Umbilical cord (tissue), 2 donors: ENCODE data around the gene EIF4G1. TPM values are rescaled to one million over a fixed set of nuclear protein-coding genes. Genes with fewer than 3 reads are reported as not detected.
"Not testable (repeated sequence)": the region's sequence is repeated elsewhere in the genome, so short reads cannot be mapped to it uniquely, and the experiment has no call there.

Source experiments
- DNase-seq: peaks from one replicate; pipeline ENCODE4 v3.0.0-alpha.2; 2015; ENCODE audit warnings: low spot score
- total RNA-seq: library from RNA; depleted of rRNA; stranded (reverse); fragments of >200 nt; gene quantifications from one replicate; pipeline ENCODE4 v1.2.3, GENCODE V29; 2014; ENCODE audit warnings: low replicate concordance; ENCODE audit not compliant: insufficient read depth

Gene EIF4G1
- total RNA-seq, 1 donor from 2014 or later: 89.6 TPM

DNA sequence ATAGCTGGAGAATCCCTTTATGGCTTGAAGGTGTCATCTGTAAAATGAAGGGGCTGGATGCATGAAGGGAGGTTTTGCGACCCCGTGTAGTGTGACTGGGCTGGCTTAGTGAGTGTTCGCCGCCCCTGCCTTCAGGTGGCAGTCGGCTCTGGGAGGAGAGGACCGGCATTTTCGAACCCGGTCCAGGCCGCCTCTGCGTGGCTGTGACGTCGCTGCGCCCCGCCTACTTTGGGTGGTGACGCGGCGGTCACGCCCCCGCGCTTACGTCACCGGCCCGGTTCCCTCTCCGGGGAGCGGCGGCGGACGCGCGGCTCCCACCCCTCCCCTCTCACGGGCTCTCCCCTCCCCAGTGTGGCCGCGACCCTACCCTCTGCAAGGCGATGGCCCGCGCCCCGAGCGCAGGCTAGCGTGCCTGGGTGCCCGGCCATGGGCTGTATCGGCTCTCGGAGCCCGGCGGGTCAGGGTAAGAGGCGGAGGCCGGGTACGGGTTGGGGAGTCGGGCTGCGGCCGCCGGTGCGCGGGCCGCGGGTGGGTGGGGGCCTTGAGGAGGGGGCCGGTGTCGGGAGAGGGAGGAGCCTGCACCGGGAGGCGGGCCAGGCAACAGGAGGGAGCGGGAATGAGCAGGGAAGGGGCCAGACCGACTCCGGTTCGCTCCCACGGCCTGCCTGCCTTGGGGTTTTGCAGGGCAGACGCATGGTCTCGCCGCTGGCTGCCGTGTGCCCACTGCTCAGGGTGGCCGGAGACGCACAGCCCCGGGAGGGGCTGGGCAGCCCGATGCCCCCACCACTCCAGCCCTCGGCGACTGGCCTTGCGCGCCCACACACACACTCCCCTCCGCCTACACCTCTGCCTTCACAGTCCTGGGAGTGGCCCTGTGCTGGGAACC lies 21.5 kb downstream of the EIF4G1 start:
- peak; percentile 79 for DNase-seq

DNA sequence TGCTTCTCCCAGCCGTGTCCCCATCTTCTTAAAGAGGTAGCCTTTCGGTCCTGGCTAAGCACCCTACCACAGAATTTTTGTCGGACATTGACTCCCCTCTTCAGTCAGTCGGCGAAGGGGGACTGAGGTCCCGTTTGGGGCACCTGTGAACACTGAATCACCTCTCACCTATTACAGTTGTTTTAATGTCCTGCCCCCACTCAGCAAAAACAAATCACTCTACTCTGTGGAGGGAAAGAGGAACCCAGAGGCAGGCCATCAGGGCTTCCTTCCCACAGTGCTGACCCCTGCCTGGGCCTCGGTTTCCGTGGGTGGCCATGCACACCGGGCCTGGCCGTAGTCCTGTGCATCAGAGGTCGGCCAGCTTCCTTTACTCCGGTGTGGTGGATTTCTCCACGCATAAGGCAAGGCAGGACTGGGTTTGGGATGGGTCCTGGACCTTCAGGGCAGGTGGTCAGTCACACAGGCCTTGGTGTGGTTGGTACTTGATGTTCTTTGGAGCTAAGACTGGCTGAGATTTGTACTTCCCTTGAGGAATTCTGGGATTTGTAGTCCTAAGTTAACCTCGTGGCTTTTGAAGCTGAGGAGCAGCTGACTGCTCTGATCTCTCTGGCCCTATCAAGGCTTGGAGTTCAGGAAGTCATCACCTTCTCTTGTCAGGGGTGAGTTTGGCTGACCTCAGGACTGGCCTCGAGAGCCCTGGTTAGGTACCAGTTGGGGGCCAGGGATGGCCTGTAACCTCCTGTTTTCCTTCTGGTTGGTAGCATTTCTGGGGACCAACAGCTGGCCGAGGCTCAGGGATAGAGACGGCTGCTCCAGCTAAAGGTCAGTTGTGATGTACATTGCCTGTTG lies 22.4 kb downstream of the EIF4G1 start:
- DNase-seq: peak; percentile 83

DNA sequence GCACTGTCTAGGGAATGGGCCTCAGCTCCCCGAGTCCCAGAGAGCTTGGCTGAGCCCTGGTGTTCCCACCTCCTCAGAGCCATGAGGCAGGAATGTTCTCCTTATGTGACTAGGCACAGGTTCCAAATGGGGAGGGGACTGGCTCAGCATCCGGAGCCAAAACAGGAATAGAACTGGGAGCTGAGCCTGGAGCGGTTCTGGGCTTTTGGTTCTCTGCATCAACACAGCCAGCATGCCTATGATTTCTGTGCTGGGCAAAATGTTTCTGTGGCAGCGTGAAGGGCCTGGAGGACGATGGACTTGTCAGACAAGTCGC lies 23.0 kb downstream of the EIF4G1 start, which contains the start of gene FAM131A:
Gene FAM131A, plus strand, starts transcription at position 202 of the 316 bp plus-strand sequence. Its CDS starts 31 bp downstream, at position 233.
- DNase-seq: peak; percentile 61

DNA sequence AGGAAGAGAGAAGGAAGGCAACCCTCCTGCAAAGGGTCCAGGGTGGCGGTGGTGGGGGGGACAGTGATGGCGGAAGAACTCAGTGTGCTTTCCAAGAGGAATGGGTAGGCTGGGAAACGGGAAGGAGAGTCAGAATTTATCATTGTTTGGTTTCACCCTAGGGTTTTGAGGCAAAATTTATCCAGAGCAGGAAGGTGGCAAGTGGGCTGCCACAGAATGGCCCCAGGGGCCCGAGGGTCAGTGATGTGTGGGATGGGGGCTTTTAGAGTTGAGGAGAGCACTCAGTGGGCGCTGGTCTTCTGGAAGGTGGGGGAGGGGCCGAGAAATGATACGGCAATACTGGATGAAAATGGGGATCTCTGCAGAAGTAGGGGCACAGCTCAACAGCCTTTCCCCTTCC lies 23.6 kb downstream of the EIF4G1 start:
- DNase-seq: no peak

DNA sequence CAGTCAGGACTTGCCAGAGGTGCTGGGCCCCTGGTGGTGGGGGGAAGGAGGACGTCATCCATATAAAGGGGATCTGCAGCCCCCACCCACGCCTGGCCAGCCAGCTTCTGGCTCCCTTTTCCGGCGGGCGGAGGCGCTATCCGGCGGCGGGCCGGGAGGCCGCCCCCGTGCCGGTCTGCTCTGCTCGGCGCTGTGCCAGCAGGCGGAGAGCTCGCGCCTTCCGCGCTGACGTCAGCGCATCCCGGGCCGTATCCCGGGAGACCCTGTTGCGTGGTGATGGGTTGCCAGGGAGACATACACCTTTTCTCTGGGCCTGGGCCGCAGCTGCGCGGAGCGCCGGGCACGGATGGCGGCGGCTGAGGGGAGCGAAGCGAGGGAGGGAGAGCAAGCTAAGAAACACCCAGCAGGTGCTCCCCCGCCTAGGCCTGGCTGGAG lies 24.1 kb downstream of the EIF4G1 start:
- DNase-seq: peak; percentile 88

DNA sequence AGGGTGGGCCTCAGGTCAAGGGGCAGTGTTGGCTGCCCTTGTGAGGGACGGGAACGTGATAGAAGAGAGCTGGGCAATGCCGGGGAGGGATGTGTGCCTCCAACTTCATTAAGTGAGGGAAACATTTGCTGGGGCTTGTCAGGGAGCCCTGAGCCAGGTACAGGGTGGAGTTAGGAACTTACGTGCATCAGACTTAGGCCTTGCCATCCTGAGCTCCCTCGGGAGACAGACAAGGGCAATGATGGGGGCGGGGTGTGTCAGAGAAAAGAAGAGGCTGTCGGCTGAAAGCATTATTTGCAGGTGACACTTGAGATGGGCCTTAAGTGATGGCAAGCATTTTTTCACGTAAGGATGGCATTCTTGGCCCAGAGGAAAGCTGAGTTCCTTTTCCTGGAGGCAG lies 24.6 kb downstream of the EIF4G1 start:
- no peak for DNase-seq

DNA sequence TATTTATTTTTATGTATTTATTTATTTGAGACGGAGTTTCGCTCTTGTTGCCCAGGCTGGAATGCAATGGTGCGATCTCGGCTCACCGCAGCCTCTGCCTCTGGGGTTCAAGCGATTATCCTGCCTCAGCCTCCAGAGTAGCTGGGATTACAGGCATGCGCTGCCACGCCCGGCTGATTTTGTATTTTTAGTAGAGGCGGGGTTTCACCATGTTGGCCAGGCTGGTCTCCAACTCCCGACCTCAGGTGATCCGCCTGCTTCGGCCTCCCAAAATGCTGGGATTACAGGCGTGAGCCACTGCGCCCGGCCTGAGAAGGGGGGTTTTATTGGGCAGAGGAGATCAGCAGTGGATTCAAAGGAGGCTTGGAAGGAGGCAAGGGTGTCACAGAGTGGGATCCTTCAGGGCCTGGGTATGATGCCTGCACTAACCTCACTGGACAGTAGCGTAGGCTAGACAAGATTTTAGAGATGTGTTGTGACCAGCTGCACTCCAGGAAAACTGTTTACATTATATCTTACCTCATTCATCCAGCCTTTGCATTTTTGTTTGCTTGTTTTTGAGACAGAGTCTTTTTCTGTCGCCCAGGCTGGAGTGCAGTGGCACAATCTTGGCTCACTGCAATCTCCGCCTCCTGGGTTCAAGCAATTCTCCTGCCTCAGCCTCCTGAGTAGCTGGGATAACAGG lies 25.2 kb downstream of the EIF4G1 start:
- not testable (repeated sequence) for DNase-seq

DNA sequence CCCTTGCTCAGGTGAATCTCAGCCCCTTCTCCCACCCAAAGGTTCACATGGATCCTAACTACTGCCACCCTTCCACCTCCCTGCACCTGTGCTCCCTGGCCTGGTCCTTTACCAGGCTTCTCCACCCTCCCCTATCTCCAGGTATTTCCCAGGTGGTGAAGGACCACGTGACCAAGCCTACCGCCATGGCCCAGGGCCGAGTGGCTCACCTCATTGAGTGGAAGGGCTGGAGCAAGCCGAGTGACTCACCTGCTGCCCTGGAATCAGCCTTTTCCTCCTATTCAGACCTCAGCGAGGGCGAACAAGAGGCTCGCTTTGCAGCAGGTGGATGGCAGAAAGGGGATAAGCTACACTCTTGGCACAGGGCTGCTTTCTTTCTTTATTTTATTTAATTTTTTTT lies 27.5 kb downstream of the EIF4G1 start:
- no peak for DNase-seq

DNA sequence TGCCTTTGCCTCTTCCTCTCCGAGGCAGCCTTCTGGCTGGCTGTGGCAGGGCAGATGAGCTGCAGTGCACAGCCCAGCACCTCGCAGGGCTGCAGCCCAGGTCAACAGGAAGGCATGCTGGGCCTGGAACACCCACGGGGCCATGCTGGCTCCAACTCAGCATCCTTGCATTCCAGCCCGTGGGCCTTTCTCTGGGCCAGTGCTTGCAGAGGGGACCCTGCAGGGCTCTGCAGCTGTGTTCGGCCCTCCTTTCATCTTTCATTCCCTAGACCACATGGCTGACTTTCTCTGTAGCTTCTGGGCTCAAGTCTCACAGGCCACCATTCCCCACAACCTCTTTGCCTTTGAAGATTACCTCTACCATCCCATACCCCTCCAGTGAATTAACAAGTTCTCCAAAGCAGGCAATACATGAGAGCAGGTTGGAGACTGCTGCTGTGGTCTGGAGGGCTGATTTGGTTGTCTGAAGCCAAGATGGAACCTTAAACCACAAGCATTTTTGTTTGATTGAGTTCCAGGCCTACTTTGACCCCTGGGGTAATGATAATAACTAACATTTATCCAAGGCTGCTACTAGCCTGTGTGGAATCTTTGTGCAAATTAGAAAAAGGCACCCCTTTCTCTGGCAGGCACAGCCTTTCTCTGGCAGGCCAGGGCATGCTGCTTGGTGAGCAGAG lies 28.9 kb downstream of the EIF4G1 start:
- DNase-seq: no peak

DNA sequence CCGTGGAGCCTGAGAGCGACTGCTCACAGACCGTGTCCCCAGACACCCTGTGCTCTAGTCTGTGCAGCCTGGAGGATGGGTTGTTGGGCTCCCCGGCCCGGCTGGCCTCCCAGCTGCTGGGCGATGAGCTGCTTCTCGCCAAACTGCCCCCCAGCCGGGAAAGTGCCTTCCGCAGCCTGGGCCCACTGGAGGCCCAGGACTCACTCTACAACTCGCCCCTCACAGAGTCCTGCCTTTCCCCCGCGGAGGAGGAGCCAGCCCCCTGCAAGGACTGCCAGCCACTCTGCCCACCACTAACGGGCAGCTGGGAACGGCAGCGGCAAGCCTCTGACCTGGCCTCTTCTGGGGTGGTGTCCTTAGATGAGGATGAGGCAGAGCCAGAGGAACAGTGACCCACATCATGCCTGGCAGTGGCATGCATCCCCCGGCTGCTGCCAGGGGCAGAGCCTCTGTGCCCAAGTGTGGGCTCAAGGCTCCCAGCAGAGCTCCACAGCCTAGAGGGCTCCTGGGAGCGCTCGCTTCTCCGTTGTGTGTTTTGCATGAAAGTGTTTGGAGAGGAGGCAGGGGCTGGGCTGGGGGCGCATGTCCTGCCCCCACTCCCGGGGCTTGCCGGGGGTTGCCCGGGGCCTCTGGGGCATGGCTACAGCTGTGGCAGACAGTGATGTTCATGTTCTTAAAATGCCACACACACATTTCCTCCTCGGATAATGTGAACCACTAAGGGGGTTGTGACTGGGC lies 30.3 kb downstream of the EIF4G1 start:
- no peak for DNase-seq

DNA sequence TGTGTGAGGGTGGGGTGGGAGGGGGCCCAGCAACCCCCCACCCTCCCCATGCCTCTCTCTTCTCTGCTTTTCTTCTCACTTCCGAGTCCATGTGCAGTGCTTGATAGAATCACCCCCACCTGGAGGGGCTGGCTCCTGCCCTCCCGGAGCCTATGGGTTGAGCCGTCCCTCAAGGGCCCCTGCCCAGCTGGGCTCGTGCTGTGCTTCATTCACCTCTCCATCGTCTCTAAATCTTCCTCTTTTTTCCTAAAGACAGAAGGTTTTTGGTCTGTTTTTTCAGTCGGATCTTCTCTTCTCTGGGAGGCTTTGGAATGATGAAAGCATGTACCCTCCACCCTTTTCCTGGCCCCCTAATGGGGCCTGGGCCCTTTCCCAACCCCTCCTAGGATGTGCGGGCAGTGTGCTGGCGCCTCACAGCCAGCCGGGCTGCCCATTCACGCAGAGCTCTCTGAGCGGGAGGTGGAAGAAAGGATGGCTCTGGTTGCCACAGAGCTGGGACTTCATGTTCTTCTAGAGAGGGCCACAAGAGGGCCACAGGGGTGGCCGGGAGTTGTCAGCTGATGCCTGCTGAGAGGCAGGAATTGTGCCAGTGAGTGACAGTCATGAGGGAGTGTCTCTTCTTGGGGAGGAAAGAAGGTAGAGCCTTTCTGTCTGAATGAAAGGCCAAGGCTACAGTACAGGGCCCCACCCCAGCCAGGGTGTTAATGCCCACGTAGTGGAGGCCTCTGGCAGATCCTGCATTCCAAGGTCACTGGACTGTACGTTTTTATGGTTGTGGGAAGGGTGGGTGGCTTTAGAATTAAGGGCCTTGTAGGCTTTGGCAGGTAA lies 31.1 kb downstream of the EIF4G1 start:
- DNase-seq: peak; percentile 68

DNA sequence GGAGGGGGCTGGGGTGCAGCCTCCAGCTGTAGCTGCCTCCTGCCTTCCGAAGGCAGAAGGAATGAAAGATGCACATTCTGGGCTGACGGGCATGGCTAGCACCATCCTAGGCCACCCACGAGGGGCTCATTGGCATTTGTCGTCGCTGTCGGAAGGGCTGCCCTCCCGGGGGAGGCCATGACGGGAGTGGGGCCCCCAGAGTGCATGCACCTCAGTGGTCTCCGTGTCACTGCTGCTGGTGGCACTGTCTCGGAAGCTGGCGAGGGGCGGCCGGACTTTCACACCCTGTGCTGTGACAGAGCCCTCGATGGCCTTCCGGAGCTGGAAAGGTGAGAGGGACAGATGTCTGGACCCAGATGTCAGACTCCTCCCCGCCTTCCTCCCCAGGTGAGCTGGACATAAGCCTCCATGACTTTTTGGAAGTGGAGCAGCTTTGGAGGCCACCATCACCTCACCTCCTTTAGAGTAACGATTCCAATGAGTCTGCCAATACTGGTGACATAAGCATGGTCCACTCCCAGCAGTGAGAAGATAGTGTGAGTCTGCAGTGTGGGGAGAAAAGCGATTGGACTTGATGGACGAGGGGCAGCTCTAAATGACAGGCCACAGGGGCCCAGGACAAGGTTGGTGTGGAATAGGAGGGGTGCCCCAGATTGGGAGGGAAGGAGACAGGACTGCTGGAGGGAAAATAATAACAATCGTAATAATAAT lies 32.2 kb downstream of the EIF4G1 start:
- no peak for DNase-seq

DNA sequence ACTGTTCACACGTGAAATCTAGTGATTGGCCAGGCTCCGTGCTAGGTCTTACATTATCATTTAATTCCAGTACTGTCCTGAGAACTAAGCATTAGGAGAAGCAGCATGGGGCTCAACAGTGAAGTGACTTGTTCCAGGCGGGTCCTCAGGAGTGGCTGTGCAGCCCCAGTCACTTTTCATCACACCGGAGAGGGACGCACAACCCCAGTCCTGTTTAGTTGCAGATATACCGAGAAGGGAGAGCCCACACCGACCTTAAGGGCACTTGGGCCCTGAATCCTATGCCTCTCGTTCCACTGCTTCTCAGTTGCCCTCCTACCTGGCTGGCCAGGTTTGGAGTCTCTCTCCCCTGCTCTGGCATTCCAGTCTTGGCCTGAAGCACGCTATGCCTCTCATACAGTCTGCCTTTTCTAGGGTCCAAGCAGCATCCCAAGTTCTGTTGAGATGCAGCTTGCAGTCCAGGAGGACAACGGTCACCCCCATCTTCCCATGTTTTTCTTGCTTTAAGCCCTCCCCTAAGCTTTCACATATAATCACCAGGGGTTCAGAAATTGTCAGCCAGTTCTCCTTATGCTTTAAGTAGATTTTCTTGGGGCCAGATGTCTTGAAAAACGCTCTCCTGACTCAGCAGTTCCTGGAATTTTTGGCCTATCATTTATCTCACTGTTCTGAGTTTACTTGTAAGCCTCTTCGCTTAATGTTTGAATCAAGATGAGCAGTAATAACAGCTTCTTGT lies 33.1 kb downstream of the EIF4G1 start:
- peak; percentile 91 for DNase-seq

DNA sequence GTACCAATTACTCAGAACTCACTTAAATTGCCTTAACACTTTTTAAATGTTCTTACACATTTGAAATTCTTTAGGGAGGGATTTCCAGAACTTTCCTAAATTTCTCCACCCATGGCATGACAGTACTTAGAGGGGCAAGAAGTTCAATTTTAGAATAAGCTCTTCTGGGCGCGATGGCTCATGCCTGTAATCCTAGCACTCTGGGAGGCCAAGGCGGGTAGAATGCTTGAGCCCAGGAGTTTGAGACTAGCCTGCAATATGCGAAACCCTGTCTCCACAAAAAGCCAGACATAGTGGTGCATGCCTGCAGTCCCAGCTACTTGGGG lies 33.6 kb downstream of the EIF4G1 start:
- peak; percentile 82 for DNase-seq

DNA sequence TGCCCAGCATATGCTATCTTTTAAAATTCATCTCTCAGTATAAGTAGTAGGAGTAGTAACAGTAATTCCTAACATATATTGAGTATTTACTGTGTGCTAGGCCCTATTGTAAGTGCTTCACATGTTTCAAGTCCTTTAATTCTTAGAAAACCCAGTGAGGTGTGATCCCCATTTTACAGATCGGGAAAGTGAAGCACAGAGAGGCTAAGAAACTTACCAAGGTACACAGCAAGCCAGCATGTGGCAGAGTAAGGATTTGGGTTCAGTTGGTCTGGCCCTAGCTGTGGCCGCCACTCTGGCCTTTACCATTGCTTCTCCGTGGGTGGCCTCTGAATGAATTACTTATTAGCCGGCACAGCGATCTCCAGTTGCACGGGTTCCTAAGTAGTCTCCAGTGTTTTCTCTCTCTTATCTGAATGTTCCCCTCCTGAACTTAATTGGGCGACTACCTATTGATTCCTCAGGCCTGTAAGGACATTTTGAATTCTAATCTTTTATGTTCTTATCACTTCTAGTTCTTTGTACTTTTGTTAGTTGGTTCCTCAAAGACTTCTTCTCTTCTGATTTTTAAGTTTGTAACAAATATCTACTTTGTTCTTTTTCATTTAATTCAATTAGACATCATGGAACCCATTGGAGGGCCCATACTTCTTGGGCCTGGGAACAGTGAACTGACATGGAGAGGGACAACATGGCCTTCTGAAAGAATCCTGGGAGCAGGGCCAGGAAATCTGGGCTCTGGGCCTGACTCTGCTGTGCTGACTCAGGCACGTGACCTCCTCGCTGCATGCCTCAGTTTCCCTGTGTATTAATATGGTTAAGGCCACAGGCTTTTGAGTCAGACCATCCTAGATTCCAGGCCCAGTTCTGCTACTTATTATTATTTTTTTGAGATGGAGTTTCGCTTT lies 35.4 kb downstream of the EIF4G1 start:
- no peak for DNase-seq

DNA sequence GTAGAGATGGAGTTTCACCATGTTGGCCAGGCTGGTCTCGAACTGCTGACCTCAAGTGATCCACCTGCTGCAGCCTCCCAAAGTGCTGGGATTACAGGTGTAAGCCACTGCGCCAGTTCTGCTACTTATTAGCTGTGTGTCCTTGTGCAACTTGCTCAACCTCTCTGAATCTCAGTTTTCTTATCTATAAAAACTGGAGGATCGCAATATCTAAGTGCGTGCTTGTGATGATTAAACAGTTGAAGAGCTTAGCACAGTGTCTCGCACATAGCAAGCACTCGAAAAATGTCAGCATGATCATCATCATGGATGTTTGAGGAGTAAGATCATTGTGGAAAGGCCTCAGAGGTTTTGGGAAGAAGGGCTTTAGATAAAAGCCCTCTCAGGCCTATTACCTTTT lies 36.2 kb downstream of the EIF4G1 start:
- no peak for DNase-seq

DNA sequence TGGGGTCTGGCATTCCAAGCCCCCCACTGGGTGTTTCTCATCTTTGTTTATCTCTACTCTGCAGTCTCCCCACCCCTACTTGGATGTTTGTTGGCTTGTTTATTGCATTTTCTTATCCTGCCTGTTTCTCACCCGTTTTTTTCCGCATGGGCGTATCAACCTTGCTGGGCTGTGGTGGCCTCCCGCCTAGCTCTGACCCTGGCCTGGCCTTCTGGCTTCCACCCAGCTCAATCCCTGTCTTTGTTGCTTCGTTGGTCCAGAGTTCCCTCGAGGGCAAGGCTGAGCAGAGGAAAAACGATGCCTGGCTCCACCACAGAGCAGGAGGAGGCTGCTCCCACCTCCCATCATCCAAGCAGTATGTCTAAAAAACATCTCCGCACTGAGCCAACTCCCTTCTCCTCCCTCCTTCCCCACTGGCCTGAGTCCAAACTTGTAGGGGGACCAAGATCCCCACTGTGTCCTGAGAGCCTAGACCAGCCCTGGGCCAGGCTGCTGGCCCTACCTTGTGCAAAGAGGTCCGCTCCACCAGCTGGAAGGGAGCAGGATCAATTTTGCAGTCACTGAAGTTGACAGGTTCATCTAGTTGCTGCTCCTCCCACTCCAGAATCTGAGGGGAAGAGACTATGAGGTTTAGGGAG lies 37.2 kb downstream of the EIF4G1 start:
- DNase-seq: no peak
